SU-DHL-6 (cell line): ENCODE measurements around the gene COL27A1.

Source experiments
- H2AFZ ChIP-seq: fragments of 200-600 bp; sonication (generic); 2 replicates; pipeline ENCODE4 v1.6.1; 2014; ENCODE audit warnings: low read depth, mild to moderate bottlenecking, moderate library complexity, mixed read lengths, antibody characterized with exemption, low read length; ENCODE audit not compliant: severe bottlenecking
- H3F3A ChIP-seq: fragments of 200-600 bp; shearing (Covaris generic); 2 replicates; pipeline ENCODE4 v1.6.0; 2016; ENCODE audit warnings: antibody characterized with exemption, mild to moderate bottlenecking; ENCODE audit not compliant: insufficient read depth
- H3K27ac ChIP-seq: fragments of 200-600 bp; sonication (generic); 2 replicates; pipeline ENCODE4 v1.5.1; 2016; ENCODE audit warnings: low read depth, mild to moderate bottlenecking, low read length, moderate library complexity, mixed read lengths
- H3K27me3 ChIP-seq: fragments of 200-600 bp; sonication (generic), shearing (Covaris generic); 2 replicates; pipeline ENCODE4 v1.6.0; 2014; ENCODE audit warnings: mild to moderate bottlenecking, low read length
- H3K36me3 ChIP-seq: fragments of 200-600 bp; sonication (generic); 2 replicates; pipeline ENCODE4 v1.6.1; 2014; ENCODE audit warnings: mild to moderate bottlenecking, low read length, mixed read lengths
- H3K4me2 ChIP-seq: fragments of 300-600, 200-600 bp; shearing (Covaris generic), sonication (generic); 2 replicates; pipeline ENCODE4 v1.6.0; 2014; ENCODE audit warnings: low read length, low read depth, mild to moderate bottlenecking; ENCODE audit not compliant: poor library complexity, severe bottlenecking
- H3K4me3 ChIP-seq: fragments of 200-600 bp; sonication (generic); 2 replicates; pipeline ENCODE4 v1.5.1; 2014; ENCODE audit warnings: antibody characterized with exemption, low read length, mild to moderate bottlenecking, mixed read lengths; ENCODE audit not compliant: insufficient read depth, poor library complexity, severe bottlenecking
- H3K79me2 ChIP-seq: fragments of 200-600 bp; sonication (generic); 2 replicates; pipeline ENCODE4 v1.6.1; 2014; ENCODE audit warnings: mild to moderate bottlenecking, low read length, moderate library complexity; ENCODE audit not compliant: insufficient read depth
- H3K9ac ChIP-seq: fragments of 200-600 bp; sonication (generic); 2 replicates; pipeline ENCODE4 v1.7.0; 2014; ENCODE audit warnings: mild to moderate bottlenecking, low read length
- H3K9me2 ChIP-seq: fragments of 200-600 bp; sonication (generic); replicated peaks from 2 replicates; pipeline ENCODE4 v1.6.1; 2014; ENCODE audit warnings: low read length; ENCODE audit not compliant: insufficient read depth
- H3K9me3 ChIP-seq: fragments of 200-600 bp; sonication (generic); 2 replicates; pipeline ENCODE4 v1.6.1; 2014; ENCODE audit warnings: low read length, mixed read lengths; ENCODE audit not compliant: insufficient read depth
- H4K20me1 ChIP-seq: fragments of 200-600 bp; sonication (generic); 2 replicates; pipeline ENCODE4 v1.6.1; 2014; ENCODE audit warnings: low read depth, mild to moderate bottlenecking, antibody characterized with exemption, low read length, moderate library complexity, mixed read lengths
- CTCF ChIP-seq: fragments of 200-600 bp; sonication (generic); IDR thresholded peaks from one replicate; pipeline ENCODE4 v1.5.1; 2017; ENCODE audit warnings: antibody characterized with exemption, mild to moderate bottlenecking, low read length, moderate library complexity; ENCODE audit not compliant: insufficient read depth, poor library complexity, severe bottlenecking
- EZH2phosphoT487 ChIP-seq: fragments of 200-600 bp; sonication (generic), shearing (Covaris generic); conservative IDR thresholded peaks from 2 replicates; pipeline ENCODE4 v1.6.1; 2018; ENCODE audit warnings: mild to moderate bottlenecking, antibody characterized with exemption, low read length, moderate library complexity, mixed read lengths

Gene COL27A1

GRCh38 chr9:114315723-114316363, 160.5 kb downstream of the COL27A1 start:
- Histone ChIP-seq H3F3A (no peaks in the 10 kb centered on the region), H3K79me2 (no peaks in the 10 kb centered on the region), H3K9me3 (no peaks in the 10 kb centered on the region), H3K27me3 (no peaks in the 10 kb centered on the region), H3K36me3 (no peaks in the 10 kb centered on the region), H3K27ac (no peak overlapping the region), H3K9ac (no peak overlapping the region), H3K4me2 (no peak overlapping the region), H3K4me3 (no peak overlapping the region), H3K9me2 (no peaks in the 10 kb centered on the region), H2AFZ (no peak overlapping the region), H4K20me1 (no peaks in the 10 kb centered on the region)
- no peak for TF ChIP-seq EZH2phosphoT487
- no peak for TF ChIP-seq CTCF

- H3K9me3 ChIP-seq: no peaks in the 10 kb centered on the region
- H3K27me3 ChIP-seq: no peaks in the 10 kb centered on the region
- H4K20me1 ChIP-seq: no peaks in the 10 kb centered on the region
- no peak overlapping the region for H3K4me3 ChIP-seq
- H3K9me2 ChIP-seq: no peaks in the 10 kb centered on the region
- H2AFZ ChIP-seq: no peak overlapping the region
- H3K4me2 ChIP-seq: no peak overlapping the region
- H3K27ac ChIP-seq: no peak overlapping the region
- no peak overlapping the region for H3K9ac ChIP-seq
- H3K36me3 ChIP-seq: no peaks in the 10 kb centered on the region
- no peaks in the 10 kb centered on the region for H3K79me2 ChIP-seq
- TF ChIP-seq EZH2phosphoT487 (no peak), CTCF (no peak)
- H3F3A ChIP-seq: no peaks in the 10 kb centered on the region
Measured at GRCh38 chr9:114316605-114317230, 161.4 kb downstream of the COL27A1 start.

- H3K27ac ChIP-seq: no peak overlapping the region
- H3K9me2 ChIP-seq: no peaks in the 10 kb centered on the region
- H3K4me2 ChIP-seq: no peak overlapping the region
- H2AFZ ChIP-seq: peak overlapping the region; percentile 29
- H3K79me2 ChIP-seq: no peaks in the 10 kb centered on the region
- TF ChIP-seq CTCF: no peak
- TF ChIP-seq EZH2phosphoT487: no peak
- no peak overlapping the region for H3K9ac ChIP-seq
- no peaks in the 10 kb centered on the region for H3K27me3 ChIP-seq
- H3K4me3 ChIP-seq: no peak overlapping the region
- no peaks in the 10 kb centered on the region for H3K9me3 ChIP-seq
- no peaks in the 10 kb centered on the region for H3F3A ChIP-seq
- no peaks in the 10 kb centered on the region for H3K36me3 ChIP-seq
- H4K20me1 ChIP-seq: no peaks in the 10 kb centered on the region
Measured at GRCh38 chr9:114317665-114318357, 162.5 kb downstream of the COL27A1 start.
